GM18861 (cell line): ENCODE data around the gene CFAP92.

Experiments used
- ATAC-seq: cut with Tn5 transposase; IDR thresholded peaks from one replicate; pipeline ENCODE4 v1.9.1; 2021; ENCODE audit not compliant: unreplicated experiment

Gene CFAP92

DNA sequence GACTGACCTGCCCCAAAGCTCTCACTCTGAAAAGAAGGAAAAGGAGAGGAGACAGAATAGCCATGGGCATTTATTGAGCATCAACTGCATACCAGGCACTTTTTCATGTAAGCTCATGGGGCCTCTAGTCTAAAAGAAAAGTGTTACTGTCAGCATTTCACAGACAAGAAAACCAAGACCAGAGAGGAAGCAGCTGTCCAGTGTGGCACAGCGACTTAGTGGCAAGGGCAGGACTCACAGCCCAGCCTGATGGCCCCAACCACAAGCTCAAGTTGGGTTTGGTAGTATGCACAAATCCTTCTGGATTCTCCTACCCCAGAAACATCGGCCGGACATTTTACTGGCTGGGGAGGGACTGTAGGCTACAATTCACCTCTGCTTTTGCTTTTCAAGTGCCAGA is 13.0 kb upstream of the CFAP92 start:
- ATAC-seq = no peak

- ATAC-seq = no peak
These were observed 11.8 kb upstream of the CFAP92 start for GRCh38 chr3:129005526-129006303.

GRCh38 chr3:129004639-129005295 is 10.9 kb upstream of the CFAP92 start:
- no peak for ATAC-seq

DNA sequence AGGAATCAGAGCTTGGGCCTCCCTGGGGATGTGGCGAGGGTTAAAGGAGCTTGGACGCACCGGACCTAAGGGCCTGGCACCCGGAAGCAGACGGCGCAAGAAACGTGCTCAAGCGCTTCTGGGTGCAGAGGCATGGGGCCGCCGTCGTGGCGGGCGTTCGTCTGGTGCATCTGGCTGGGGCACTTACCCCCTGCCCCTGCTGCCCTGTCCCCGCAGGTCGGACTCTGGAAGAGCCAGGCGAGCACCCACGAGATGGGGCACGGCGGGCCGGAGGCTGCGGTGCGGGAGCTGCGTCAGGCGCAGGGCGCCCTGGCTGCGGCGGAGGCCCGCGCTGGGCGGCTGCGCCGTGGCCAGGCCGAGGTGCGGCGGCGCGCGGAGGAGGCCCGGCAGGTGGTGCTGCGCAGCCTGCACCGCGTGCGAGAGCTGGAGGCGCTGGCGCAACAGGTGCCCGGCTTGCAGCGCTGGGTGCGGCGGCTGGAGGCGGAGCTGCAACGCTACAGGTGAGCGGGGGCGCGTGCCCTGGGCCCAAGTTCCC is 9.8 kb upstream of the CFAP92 start:
- no peak for ATAC-seq

- ATAC-seq = no peak
These were observed 9.0 kb upstream of the CFAP92 start for GRCh38 chr3:129002573-129003569.

- no peak for ATAC-seq
These were observed 8.1 kb upstream of the CFAP92 start for GRCh38 chr3:129001806-129002572.

- ATAC-seq = no peak
These were observed 7.4 kb upstream of the CFAP92 start, which contains the start of gene EFCC1 for GRCh38 chr3:129001101-129001805. TSS of gene EFCC1 (plus strand) at chr3:129001304. CDS start at chr3:129001629, 325 bp downstream.

GRCh38 chr3:129000742-129001100 is 6.8 kb upstream of the CFAP92 start:
- ATAC-seq = no peak

DNA sequence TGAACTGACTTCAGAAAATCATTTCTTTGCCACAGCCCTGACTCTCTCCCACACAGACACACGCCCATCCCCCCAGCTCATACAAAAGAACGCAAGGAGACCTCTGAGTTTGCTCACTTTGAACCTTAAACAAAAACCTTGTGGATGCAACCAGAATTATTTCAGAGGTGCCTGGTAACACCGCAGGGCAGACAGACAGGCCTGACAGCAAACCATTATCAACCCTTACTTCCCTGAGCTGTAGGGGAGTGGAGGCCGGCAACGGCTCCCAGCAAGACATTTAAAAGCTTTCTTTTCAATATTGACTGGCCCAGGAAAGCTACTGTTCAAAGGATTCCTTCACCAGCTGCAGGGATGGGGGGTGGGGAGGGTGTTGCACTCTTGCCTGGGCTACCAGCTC is 5.2 kb upstream of the CFAP92 start:
- no peak for ATAC-seq

- ATAC-seq = no peak
These were observed 4.7 kb upstream of the CFAP92 start for GRCh38 chr3:128998561-128998960.

- no peak for ATAC-seq
These were observed 3.7 kb upstream of the CFAP92 start for GRCh38 chr3:128997486-128998133.

DNA sequence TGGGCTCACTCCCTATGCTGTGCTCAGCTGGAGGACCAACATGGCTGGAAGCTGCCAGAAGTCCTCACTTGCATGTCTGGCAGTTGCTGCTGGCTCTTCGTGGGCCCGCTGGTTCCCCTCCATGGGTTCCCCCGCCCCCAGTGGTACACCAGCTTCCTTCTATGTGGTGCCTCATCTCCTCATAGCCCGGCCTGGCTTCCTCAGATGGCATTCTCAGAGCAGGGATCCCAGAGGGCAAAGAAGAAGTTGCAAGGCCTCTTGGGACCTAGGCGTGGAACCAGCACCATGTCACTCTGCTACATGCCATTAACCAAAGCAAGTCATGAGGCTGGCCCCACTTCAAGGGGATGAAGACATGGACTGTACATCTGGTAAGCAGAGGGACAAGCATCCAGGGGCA is 2.9 kb upstream of the CFAP92 start:
- ATAC-seq = no peak

DNA sequence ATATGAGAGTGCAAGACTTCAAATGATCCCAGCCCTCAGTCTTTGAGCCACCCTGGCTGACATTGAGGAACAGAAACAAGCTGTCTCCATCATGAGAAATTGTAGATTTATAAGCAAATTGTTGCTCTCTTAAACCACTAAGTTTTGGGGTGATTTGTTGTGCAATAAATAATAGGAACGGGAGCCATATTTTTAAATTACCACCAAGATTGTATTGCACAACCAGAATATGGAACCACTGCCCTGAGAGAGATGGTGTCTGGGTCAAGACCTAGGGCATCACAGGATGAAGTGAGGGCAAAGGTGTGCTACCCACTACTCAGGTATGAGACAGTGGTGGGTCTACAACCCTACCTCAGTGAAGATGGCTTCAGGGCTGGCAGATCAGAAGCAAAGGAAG is 2.3 kb upstream of the CFAP92 start:
- ATAC-seq = no peak

- ATAC-seq = no peak
These were observed 1.9 kb upstream of the CFAP92 start for GRCh38 chr3:128995737-128996136.

- no peak for ATAC-seq
These were observed 988 bp upstream of the CFAP92 start for GRCh38 chr3:128994581-128995546.

DNA sequence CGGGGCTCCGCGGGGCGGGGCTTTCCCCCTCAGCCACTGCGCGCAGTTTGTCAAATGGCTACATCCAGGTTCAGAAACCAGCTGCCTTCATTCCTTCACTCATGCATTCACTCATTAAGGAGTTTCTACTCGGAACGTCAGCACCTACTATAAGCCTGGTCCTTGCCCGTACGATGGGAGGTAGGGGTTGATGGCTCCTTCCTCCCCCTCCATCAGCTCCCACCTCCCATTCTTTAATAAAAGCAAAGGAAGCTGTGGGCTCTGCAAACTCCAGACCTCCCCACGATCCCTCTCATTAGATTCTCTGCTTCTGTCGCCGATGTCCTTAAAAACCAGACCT is 267 bp upstream of the CFAP92 start:
- ATAC-seq = no peak

DNA sequence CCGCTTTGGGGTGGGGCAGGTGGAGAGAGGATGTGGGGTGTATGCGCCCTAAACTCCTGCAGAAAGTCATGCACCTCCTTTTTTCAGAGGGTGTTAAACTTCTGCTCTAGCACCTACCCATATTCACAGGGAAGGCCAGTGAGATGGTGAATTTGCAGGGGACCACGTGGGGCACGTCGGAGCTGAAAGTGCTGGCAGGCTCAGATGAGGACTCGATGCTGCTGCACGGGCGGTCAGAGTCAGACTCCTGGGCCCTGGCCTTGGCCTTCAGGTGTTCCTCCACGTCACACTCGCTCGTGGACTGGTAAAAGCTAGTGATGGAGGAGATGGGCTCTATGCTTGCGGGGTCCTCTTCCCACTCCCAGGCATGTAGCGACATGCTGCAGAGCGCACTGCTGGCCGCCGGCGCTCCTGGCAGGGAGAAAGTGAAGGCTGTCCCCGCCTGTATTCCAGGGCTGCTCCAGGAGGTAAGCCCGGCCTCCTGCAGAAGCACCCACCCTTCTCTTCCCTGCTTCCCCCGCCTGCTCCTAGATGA is 883 bp downstream of the CFAP92 start:
- no peak for ATAC-seq

DNA sequence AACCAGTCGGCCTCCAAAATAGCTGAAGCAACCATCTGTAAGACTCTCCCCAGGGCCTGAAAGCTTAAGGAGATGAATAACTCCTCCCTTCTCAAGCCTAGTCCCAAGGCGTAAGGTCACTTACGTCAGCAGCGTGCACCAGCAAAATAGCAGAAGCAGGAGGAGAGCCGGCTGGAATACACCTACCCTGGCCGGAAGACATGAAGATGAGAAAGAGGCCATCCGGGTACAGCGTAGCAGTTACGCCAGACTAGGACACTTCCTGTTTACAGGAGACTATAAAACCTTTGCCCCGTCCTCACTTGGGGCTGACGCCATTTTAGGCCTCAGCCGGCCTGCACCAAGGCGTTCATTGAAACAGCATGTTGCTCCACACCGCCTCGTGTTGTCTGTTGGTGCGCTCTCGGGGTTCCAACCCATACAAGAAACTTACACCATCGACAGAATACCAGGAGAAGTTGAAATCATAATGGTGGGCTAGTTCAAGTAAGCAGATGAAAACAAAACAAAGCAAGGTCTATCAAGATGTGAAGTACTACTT is 2.5 kb downstream of the CFAP92 start:
- ATAC-seq = no peak
